Spleen (tissue), 11 donors: Measurements from ENCODE around the gene HRH1. TPM values are rescaled to one million over a fixed set of nuclear protein-coding genes. Genes with fewer than 3 reads are reported as not detected.

Experiments
- DNase-seq: peaks from one replicate; pipeline ENCODE4 v3.0.0-alpha.2; 2020
- H3K27ac ChIP-seq, 8 donors: fragments of 200-600 bp; sonication (generic) in 7 of 8; 1 replicate in 4 of 8; 2 replicates in 4 of 8; pipeline versions ENCODE4 v1.5.0 to v1.8.0; 2016 to 2021; ENCODE audit warnings: inconsistent platforms in 4 of 8, mild to moderate bottlenecking in 4 of 8, moderate library complexity in 1 of 8
- H3K27me3 ChIP-seq, 7 donors: fragments of 200-600 bp; sonication (generic) in 6 of 7; replicated peaks in 1 of 7; 1 replicate in 4 of 7; 2 replicates in 3 of 7; pipeline versions ENCODE4 v1.5.0 to v1.8.0; 2016 to 2021; ENCODE audit warnings: inconsistent platforms in 3 of 7, mild to moderate bottlenecking in 1 of 7
- H3K36me3 ChIP-seq, 6 donors: fragments of 200-600 bp; sonication (generic) in 5 of 6; 1 replicate in 4 of 6; 2 replicates in 2 of 6; pipeline versions ENCODE4 v1.5.0 to v1.8.0; 2016 to 2021; ENCODE audit warnings: inconsistent platforms in 2 of 6
- H3K4me1 ChIP-seq, 6 donors: fragments of 200-600 bp; sonication (generic) in 5 of 6; 1 replicate in 3 of 6; 2 replicates in 3 of 6; pipeline versions ENCODE4 v1.5.0 to v1.8.0; 2016 to 2021; ENCODE audit warnings: inconsistent platforms in 3 of 6
- H3K4me3 ChIP-seq, 8 donors: fragments of 200-600 bp; sonication (generic) in 7 of 8; 1 replicate in 4 of 8; 2 replicates in 4 of 8; pipeline versions ENCODE4 v1.5.0 to v1.8.0; 2016 to 2021; ENCODE audit warnings: inconsistent platforms in 4 of 8, mild to moderate bottlenecking in 4 of 8, moderate library complexity in 2 of 8
- H3K9me3 ChIP-seq, 8 donors: fragments of 200-600 bp; sonication (generic) in 7 of 8; 1 replicate in 4 of 8; 2 replicates in 4 of 8; pipeline versions ENCODE4 v1.5.0 to v1.8.0; 2016 to 2021; ENCODE audit warnings: inconsistent platforms in 4 of 8
- POLR2A ChIP-seq, 3 donors: fragments of 450-650 bp; IDR thresholded peaks; one replicate each; pipeline ENCODE4 v1.5.1; 2017; ENCODE audit warnings: antibody characterized with exemption in 3 of 3, mild to moderate bottlenecking in 1 of 3
- POLR2AphosphoS5 ChIP-seq, 3 donors: sonication (generic); formaldehyde crosslinking; IDR thresholded peaks; one replicate each; pipeline ENCODE4 v1.5.1; 2017; ENCODE audit warnings: antibody characterized with exemption in 3 of 3
- WGBS, 5 donors: extraction: QIAGEN DNeasy Blood & Tissue Kit in 3 of 5; methylation state at CpG; one replicate each; pipeline versions ENCODE4 v1.1.5 to v1.1.7; 2013 to 2018; 5-methylcytosine and 5-hydroxymethylcytosine counted together
- intact Hi-C: fragments of 100-400 bp; cut with DNase I; formaldehyde crosslinking; loops from one replicate; pipeline ENCODE4 v1.15.0; 2023; ENCODE audit warnings: low total_unique reads
- polyA plus RNA-seq, 3 donors: library from polyadenylated mRNA; stranded (reverse); fragments of 200-250 nt; gene quantifications; one replicate each; pipeline ENCODE4 v1.2.1, GENCODE V29; 2013
- total RNA-seq, 7 donors: library from RNA; depleted of rRNA in 3 of 7; stranded (reverse); fragments of >200 nt in 3 of 7; fragmentation: NEBNext Ultra II Directional in 4 of 7; extraction: Animal tissue kit (Norgen Biotek cat#: 25700) in 4 of 7; gene quantifications; one replicate each; pipeline versions ENCODE4 v1.1.0 to v1.2.1, GENCODE V29; 2016 to 2021
- TF ChIP-seq, protein P1 (sequence below), 11 experiments: fragments of 200-600 bp in 7 of 11; fragments of 450-650 bp in 4 of 11; sonication (generic) in 4 of 11; IDR thresholded peaks in 8 of 11; conservative IDR thresholded peaks in 3 of 11; 1 replicate in 7 of 11; 2 replicates in 4 of 11; pipeline versions ENCODE4 v1.4.0 to v1.8.0; 2016 to 2021; ENCODE audit warnings: antibody characterized with exemption in 11 of 11, inconsistent platforms in 4 of 11, mild to moderate bottlenecking in 1 of 11
- donor health status: healthy with polysubstance abuse.
- donor health status: DM: no; HTN: no; CAD: no; lungs with moderate emphysema.
- donor health status: DM: no; HTN: no; CAD: no.
- donor health status: Bipolar disorder and iron deficiency.
- donor health status: healthy.
- donor health status: DM: no; HTN: no; CAD: no.
- donor health status: DM: yes; HTN: yes; CAD: no.

Gene HRH1
- total and polyA plus RNA-seq, 10 donors, result 0.15 to 4.4 (median 1.8) TPM

DNA sequence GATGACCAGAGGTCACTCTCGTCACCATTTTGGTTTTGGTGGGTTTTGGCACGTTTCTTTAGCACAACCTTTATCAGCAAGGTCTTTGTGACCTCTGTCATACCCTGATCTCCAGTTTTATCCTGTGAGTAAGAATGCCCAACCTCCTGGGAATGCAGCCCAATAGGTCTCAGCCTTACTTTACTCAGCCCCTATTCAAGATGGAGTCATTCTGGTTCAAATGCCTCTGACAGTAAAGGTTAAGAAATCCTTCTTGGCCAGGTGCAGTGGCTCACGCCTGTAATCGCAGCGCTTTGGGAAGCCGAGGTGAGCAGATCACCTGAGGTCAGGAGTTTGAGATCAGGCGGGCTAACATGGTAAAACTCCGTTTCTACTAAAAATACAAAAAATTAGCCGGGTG lies 114.7 kb downstream of the HRH1 start:
- intact Hi-C loops, result no loop called here

DNA sequence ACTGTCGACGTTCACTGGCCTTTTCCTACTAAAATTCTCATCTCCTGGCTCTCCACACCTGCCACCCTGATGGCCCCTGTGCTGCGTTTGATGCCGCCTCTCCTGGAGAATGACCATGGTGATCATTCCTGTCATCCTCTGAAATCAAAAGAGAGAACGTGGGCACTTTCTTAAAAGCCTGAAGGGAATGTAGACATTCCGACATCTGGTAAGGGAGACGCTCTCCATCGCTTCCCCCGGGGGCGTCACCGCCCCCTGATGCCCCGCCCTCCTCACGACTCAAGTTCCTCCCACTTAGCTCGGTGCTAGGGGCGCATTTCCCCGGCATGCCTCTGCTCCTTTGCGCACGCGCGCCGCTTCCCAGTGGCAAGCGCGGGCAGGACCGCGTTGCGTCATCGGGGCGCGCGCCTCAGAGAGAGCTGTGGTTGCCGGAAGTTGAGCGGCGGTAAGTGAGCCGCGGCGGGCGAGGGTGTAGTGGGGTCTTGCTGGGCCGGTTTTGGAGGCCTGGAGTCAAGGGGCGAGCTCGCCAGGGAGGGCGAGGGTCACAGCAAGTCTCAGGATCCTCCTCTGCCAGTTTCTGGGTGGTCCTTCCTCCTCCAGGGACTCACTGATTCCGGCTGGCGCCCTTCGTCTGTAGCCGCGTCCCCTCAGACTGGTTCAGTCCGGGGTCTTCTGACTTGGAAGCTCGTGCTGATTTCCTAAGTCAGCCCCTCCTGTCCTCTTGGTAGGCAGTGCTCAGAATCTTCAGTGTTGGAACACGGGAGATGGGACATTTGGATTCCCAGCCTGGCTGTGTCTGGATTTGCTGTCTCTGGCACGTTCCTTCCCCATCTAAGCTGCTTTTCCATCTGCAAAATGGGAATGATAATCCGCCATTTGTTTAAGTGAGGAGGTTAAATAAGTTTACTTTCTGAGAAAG lies 118.0 kb downstream of the HRH1 start, which contains the start of gene ATG7:
Gene ATG7 (plus strand): TSS at position 412 of the 919 bp plus-strand sequence. CDS start 26,299 bp downstream, outside the sequence.
- 1 to 4% (median 2%) methylated on average over 48 to 51 of the region's 51 CpGs for WGBS, 5 donors
- Histone ChIP-seq H3K27me3 (no peaks in the 10 kb centered on the region), H3K27ac (peak within 1 kb of the TSS; percentile 81 to 94 (median 92)), H3K4me3 (peak within 1 kb of the TSS; percentile 54 to 91 (median 74)), H3K4me1 (peaks cover 12 to 53% (median 40%) of the 10 kb centered on the region in 6 donors), H3K9me3 (peaks cover 0 to 6% (median 2%) of the 10 kb centered on the region in 8 donors), H3K36me3 (peaks cover 0 to 7% (median 0%) of the 10 kb centered on the region in 6 donors)
- intact Hi-C loops, result no loop called here
- peak; percentile 98 to 100 (median 99) for TF ChIP-seq POLR2AphosphoS5 (IDR thresholded peaks at IDR 0.05)
- TF ChIP-seq, protein P1, sequence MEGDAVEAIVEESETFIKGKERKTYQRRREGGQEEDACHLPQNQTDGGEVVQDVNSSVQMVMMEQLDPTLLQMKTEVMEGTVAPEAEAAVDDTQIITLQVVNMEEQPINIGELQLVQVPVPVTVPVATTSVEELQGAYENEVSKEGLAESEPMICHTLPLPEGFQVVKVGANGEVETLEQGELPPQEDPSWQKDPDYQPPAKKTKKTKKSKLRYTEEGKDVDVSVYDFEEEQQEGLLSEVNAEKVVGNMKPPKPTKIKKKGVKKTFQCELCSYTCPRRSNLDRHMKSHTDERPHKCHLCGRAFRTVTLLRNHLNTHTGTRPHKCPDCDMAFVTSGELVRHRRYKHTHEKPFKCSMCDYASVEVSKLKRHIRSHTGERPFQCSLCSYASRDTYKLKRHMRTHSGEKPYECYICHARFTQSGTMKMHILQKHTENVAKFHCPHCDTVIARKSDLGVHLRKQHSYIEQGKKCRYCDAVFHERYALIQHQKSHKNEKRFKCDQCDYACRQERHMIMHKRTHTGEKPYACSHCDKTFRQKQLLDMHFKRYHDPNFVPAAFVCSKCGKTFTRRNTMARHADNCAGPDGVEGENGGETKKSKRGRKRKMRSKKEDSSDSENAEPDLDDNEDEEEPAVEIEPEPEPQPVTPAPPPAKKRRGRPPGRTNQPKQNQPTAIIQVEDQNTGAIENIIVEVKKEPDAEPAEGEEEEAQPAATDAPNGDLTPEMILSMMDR (IDR thresholded peaks at IDR 0.05 in 8 of 11, conservative IDR thresholded peaks at IDR 0.05 in 3 of 11), result peak in 8 of 11 experiments; percentile 12 to 63 (median 45)
- peak; percentile 46 to 89 (median 89) for TF ChIP-seq POLR2A (IDR thresholded peaks at IDR 0.05)
- DNase-seq, result peak; percentile 99

More for the DNA sequence above, 114.7 kb downstream of the HRH1 start:
- no peak overlapping the region for H3K27ac ChIP-seq
- TF ChIP-seq, protein P1 (IDR thresholded peaks at IDR 0.05 in 8 of 11, conservative IDR thresholded peaks at IDR 0.05 in 3 of 11), result no peak
- TF ChIP-seq POLR2A (IDR thresholded peaks at IDR 0.05) (no peak), POLR2AphosphoS5 (IDR thresholded peaks at IDR 0.05) (no peak)
- H3K4me1 ChIP-seq, result peaks cover 9 to 21% (median 19%) of the 10 kb centered on the region in 6 donors
- DNase-seq, result no peak
- WGBS, 5 donors, result 86 to 95% (median 87%) methylated on average over 9 of the region's 9 CpGs
- no peaks in the 10 kb centered on the region for H3K9me3 ChIP-seq
- no peaks in the 10 kb centered on the region for H3K36me3 ChIP-seq
- peaks cover 0 to 12% (median 0%) of the 10 kb centered on the region in 7 donors for H3K27me3 ChIP-seq
- H3K4me3 ChIP-seq, result no peak overlapping the region

DNA sequence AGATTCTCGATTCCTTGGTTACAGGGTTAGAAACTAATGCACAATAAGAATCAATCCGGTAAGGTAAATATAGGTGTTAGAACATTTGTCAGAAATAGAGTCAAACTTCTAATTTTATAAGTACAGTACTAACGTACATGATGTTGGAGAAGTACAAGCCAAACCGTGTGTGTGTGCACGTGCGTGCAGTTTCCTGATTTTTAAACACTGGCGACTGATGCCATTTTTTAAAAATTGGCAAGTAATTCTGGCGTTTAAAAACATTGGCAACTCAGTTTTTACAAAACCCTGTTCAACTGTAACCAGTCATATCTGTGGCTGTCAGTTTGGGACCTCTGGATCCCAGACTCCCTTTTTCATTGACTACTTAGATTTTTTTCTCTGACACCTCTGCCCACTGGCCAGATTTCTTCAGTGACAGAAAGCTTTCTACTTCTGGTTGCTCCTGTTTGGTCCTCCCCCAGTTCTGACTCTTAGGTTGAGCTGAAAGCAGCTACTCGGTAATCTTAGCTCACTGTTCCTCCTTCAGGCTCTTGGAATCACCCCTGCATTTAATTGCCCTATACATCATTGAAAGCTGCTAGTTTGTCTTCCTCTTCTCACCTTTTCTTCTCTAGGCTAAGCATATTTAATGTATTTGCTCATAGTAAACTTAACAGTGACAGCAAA lies 118.7 kb downstream of the HRH1 start:
- Histone ChIP-seq H3K9me3 (peaks cover 0 to 11% (median 9%) of the 10 kb centered on the region in 8 donors), H3K4me1 (peaks cover 12 to 55% (median 40%) of the 10 kb centered on the region in 6 donors)
- WGBS, 5 donors, result 1 to 2% (median 2%) methylated on average over 9 of the region's 9 CpGs

More for the DNA sequence above, 118.7 kb downstream of the HRH1 start:
- Histone ChIP-seq H3K4me3 (peak overlapping the region; percentile 54 to 91 (median 74)), H3K27me3 (no peaks in the 10 kb centered on the region), H3K36me3 (peaks cover 0 to 13% (median 0%) of the 10 kb centered on the region in 6 donors), H3K27ac (peak overlapping the region; percentile 81 to 94 (median 92))
- intact Hi-C loops, result no loop called here
- DNase-seq, result no peak
- TF ChIP-seq POLR2AphosphoS5 (IDR thresholded peaks at IDR 0.05) (no peak), POLR2A (IDR thresholded peaks at IDR 0.05) (no peak)
- TF ChIP-seq, protein P1 (IDR thresholded peaks at IDR 0.05 in 8 of 11, conservative IDR thresholded peaks at IDR 0.05 in 3 of 11), result no peak
